Activated effector memory CD4-positive, alpha-beta T cell treated with Interleukin-2 at 50 U/mL for 16 hours (primary cell): ENCODE data around the gene AP1G2.
"Not testable (repeated sequence)": the region's sequence is repeated elsewhere in the genome, so short reads cannot be mapped to it uniquely, and the experiment has no call there.

Experiments used
- DNase-seq: peaks from one replicate; pipeline ENCODE4 v3.0.0-alpha.2; 2020

The AP1G2 gene

GRCh38 chr14:23537351-23538049 lies 30.1 kb downstream of the AP1G2 start:
- no peak for DNase-seq

- not testable (repeated sequence) for DNase-seq
Measured at GRCh38 chr14:23536906-23537305, 30.7 kb downstream of the AP1G2 start.

GRCh38 chr14:23536494-23536893 lies 31.1 kb downstream of the AP1G2 start:
- DNase-seq: no peak

GRCh38 chr14:23535943-23536342 lies 31.6 kb downstream of the AP1G2 start:
- no peak for DNase-seq

GRCh38 chr14:23533652-23534435 lies 33.7 kb downstream of the AP1G2 start:
- no peak for DNase-seq

- no peak for DNase-seq
Measured at GRCh38 chr14:23532658-23533057, 34.9 kb downstream of the AP1G2 start.

GRCh38 chr14:23531391-23531790 lies 36.2 kb downstream of the AP1G2 start:
- DNase-seq: no peak

GRCh38 chr14:23530375-23531055 lies 37.1 kb downstream of the AP1G2 start:
- no peak for DNase-seq

- DNase-seq: no peak
Measured at GRCh38 chr14:23529016-23529415, 38.6 kb downstream of the AP1G2 start.

GRCh38 chr14:23528555-23528954 lies 39.0 kb downstream of the AP1G2 start:
- no peak for DNase-seq

GRCh38 chr14:23525611-23526010 lies 42.0 kb downstream of the AP1G2 start:
- no peak for DNase-seq

- no peak for DNase-seq
Measured at GRCh38 chr14:23524954-23525353, 42.6 kb downstream of the AP1G2 start.

GRCh38 chr14:23523229-23524016 lies 44.2 kb downstream of the AP1G2 start:
- no peak for DNase-seq

GRCh38 chr14:23522643-23523198 lies 44.9 kb downstream of the AP1G2 start:
- DNase-seq: no peak

- no peak for DNase-seq
Measured at GRCh38 chr14:23521785-23522640, 45.6 kb downstream of the AP1G2 start.

- DNase-seq: no peak
Measured at GRCh38 chr14:23520899-23521533, 46.6 kb downstream of the AP1G2 start.

- DNase-seq: no peak
Measured at GRCh38 chr14:23518709-23519108, 48.9 kb downstream of the AP1G2 start.

- no peak for DNase-seq
Measured at GRCh38 chr14:23517650-23518326, 49.8 kb downstream of the AP1G2 start.

- no peak for DNase-seq
Measured at GRCh38 chr14:23514644-23514957, 53.0 kb downstream of the AP1G2 start.

GRCh38 chr14:23513818-23514643 lies 53.6 kb downstream of the AP1G2 start:
- DNase-seq: no peak
